HL-60/S4 treated with retinoic acid at 250 ng/mL for 4 days and 3 days (cell line): Measurements from ENCODE around the gene HPF1.
"Not testable (repeated sequence)": the region's sequence is repeated elsewhere in the genome, so short reads cannot be mapped to it uniquely, and the experiment has no call there.

Experiments used
- in situ Hi-C: fragments of 300-500 bp; cut with MboI; formaldehyde crosslinking; loops from 2 replicates; pipeline ENCODE4 v1.7.0; 2022; ENCODE audit warnings: low sequenced_read_pairs

The HPF1 gene

DNA sequence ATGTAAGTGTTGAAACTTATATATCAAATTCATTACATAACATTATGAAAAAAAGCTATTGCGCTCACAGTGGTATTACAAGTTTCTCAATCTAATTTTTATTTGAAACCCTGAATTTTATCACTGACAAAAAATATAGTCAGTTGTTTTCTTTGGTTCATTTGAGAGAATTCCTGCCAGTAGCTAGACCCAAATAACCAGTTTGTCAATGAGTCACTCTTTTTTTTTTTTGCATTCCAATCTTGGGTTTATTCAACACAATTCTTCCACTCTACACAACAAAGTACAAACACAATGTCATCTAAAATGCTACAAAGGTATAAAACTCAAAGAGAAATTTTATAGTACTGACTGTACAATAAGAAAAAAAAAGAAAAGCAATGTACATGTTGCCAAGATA is 13.1 kb downstream of the HPF1 start:
- in situ Hi-C loops, result no loop called here

DNA sequence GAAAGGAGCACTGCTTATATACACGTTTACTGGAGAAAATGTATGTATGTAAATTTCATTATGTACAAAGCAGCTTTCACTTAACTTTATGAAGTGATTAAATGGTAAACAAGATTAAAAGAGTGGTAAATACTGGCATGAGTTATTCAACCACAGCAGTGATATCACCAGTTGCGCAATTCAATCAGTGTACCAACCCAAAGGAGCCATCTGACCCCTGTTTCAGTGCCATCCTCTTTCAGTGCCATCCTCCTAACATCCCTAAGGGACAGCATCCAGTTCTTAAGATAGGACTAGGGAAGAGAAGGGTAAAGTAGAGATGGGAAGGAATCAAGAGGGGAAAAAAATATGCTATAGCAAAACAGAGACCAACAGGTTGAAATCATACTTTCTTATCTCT is 16.2 kb downstream of the HPF1 start:
- in situ Hi-C loops, result no loop called here

DNA sequence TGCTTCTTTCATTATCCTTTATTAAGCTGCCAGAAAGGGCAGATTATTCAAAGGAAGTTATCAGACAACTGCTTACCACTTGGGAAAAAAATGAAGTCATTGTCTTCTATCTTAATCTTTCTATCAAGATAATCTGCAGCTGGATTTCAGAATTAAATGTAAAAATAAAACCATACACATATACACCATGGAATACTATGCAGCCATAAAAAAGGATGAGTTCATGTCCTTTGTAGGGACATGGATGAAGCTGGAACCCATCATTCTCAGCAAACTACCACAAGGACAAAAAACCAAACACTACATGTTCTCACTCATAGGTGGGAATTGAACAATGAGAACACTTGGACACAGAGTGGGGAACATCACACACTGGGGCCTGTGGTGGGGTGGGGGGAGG is 19.1 kb downstream of the HPF1 start:
- in situ Hi-C loops, result not testable (repeated sequence)

DNA sequence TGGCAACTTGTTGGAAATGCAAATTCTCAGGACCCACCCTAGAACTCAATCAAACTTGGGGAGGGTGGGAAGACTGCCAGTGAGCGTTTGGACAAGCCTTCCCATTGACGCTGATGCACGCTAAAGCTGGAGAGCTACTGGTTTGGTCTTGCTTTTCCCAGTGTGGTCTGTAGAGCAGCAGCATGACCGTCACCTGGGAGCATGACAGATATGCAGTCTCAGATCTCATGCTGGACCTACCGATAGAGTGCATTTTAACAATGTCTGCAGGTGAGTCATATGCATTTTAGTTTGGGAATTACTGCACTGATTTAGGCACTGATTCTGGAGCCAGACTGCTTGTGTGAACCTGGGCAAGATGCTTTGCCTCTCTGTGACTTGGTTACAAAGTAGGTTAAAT is 27.2 kb downstream of the HPF1 start:
- in situ Hi-C loops, result no loop called here

DNA sequence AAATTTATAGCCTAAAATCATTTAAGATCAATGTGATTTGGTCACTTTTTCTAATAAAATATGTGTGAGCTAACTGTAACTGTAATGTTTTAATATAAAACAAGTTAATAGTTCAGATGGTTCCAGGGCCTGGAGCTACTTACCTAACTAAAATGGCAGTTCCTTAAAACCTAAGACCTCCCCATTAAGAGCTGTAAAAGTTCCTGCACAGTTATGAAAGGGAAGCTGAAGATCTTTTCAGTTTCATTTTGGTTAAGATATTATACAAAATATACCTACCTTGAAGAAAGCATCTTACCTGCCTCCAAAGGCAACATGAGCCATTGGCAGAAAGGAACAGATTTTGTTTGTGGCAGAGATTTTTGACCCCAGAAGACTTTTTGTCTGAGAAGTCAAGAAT is 30.1 kb downstream of the HPF1 start:
- in situ Hi-C loops, result no loop called here

DNA sequence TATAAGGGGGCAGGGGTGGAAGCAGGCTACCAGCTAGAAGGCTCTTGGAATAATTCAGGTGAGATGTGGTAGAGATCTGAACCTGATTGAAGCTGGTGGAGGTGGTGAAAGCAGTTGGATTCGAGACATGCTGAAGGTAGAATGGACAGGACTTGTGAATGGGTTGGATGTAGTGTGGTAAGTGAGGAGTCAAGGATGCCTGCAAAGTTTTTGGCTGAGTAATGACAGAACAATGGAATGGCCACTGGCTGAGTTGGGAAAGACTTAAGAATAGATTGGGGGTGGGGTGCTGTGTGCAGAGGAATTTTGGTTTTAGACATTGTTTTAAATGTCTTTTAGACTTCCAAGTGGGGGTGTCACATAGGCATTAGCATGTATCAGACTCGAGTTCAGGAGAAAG is 33.5 kb downstream of the HPF1 start:
- in situ Hi-C loops, result no loop called here

DNA sequence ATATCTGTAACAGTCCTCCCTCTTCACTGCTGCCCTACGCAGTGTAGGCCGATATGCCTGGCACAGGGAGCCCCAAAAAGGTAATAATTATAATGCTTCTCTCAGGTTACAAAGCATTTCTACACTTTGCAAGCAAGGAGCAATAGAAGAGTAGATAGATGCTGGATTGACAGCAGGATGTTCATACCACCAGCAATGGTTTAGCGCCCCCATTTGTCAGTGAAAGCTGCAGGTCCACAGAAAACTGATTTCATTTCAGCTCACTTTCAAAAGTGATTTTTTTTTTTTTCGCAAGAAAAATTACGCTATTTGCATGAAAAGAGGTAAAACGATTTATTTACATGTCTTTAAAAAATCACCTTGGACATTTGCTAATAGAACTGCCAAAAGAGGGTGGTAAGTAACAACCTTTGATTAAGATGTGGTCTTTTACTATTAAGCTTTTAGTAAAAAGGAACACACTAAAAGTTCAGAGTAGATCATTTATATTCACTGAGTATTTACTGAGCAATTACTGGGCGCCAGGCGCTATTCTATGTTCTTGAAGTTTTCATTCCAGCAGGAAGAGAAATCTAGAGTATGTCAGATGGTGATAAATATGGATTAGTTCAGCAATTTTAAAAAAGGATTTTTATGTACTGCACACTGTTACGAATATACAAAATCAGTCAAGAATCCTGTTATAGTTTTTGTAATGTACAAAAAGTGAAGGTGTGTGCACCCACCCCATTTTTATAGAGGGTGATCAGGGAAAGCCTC is 34.4 kb downstream of the HPF1 start:
- in situ Hi-C loops, result no loop called here

DNA sequence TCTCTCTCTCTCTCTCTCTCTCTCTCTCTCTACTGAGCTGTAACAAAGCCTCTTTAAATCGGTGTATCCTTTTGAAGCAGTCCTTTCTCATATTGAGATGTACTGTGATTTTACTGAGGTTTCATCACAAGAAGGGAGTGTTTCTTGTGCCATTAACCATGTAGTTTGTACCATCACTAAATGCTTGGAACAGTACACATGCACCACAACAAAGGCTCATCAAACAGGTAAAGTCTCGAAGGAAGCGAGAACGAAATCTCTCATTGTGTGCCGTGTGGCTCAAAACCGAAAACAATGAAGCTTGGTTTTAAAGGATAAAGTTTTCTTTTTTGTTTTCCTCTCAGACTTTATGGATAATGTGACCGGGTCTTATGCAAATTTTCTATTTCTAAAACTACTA is 37.2 kb downstream of the HPF1 start:
- in situ Hi-C loops, result no loop called here

DNA sequence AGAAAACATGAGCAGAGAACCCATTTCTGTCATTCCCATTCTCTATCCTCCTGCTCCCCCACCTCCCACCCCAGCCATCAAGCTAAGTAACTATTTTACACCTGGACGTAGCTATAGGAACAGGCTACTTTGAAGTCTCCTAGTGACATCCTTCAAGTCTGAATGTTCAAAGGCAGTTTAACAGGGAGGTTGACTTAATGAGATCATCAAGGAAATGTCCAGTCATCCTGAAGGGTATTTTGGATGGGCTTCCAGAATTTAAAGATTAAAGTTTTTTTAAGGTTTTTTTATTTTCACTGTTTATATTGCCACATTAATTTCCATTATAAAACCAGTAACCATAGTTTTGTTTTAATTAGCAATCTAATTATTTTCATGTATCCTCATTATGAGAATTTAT is 41.1 kb downstream of the HPF1 start:
- in situ Hi-C loops, result no loop called here

DNA sequence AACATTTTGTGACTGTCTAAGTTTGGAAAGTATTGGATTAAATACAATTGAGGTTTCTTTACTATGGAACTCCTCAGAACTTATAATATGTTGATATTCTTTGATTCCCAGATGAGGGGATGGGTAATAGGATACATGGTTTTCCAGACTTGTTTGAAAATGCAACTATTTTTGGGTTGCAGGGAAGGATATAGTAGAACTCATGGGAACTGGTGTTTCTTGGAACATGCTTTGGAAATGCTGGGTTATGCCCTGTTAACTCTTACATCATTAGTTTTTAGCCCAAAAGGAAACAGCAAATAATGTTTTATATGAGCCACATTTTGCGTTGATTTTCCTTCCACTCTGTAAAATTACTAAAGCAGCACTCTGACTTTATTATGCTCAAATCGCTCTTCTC is 41.9 kb downstream of the HPF1 start:
- in situ Hi-C loops, result no loop called here

DNA sequence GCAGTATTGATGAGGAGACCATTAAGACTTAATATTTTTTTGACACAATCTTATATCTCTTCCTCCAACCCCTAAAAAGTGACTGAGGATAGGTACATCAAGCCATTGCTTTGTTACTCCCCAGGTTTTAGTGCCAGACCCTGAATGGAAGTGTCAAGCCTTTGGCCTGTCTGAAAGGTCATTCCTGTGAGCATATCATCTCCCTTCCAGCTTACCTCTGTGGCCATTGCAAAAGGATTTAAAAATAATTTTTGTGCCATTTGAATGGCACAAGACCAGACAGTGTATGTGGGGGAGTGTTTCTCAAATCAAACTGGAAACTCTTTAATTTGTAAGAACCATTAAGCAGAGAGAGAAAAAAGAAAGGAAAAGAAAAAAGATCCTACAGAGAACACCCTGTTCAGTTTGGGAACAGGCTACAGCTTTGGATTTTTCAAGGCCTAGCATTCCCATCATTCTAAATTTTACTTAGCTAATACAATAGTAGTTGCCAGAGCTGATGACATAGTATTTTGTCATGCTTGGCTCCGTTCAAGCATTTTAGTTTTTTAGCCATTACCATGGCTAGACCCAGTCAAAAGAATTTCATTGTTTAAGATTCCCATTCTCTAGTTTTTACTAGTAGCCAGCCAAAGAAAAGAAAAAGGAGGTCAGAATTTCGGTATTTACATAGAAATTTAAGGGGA is 49.6 kb downstream of the HPF1 start:
- in situ Hi-C loops, result no loop called here

DNA sequence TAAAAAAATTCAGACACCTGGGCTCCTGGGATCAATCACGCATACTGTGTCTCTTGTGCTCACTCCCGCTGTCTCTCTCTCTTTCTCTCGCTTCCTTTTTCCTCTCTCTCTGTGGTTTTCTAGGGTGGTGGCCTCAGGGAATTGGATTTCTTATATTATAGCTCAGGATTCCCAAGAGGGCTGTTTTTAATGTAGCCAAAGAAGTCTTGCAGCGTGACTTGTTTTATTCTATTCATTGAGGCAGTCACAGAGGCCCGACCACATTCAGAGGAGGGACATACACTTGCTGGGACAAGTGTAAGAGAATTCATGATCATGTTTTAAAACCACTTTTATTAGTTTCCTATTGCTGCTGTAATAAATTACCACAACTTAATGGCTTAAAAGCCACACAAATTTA is 59.4 kb downstream of the HPF1 start:
- in situ Hi-C loops, result no loop called here

DNA sequence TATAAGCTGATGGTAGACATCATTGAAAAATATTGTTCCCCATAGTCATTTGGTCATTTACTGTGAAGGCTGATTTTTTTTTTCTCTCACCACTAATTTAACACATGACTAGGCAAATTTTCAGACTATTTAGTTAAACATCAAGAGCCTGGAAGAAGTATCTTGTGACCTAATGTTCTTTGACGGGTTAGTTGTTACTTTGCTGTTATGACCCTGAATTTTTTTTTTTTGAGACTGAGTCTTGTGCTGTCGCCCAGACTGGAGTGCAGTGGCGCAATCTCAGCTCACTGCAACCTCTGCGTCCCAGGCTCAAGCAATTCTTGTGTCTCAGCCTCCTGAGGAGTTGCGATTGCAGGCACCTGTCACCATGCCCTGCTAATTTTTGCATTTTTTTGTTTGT is 67.0 kb downstream of the HPF1 start:
- in situ Hi-C loops, result no loop called here

DNA sequence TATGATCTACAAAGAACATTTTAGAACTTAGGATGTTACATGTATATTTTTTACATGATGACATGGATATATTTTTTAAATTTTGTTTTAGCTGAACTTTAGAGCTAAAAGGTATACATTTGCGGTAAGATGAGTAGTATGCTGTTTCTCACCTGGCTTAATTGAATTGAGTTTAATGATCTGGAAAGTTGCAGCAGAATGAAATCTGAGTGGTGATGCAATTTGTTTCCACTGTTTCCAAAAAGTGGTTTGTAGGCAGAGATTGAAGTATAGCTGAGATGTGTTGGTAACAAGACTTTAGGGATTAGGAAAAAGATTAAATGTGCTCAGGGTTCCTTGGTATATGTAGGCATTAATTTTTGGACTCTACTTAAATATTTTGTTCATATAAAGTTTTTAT is 68.1 kb downstream of the HPF1 start:
- in situ Hi-C loops, result no loop called here

DNA sequence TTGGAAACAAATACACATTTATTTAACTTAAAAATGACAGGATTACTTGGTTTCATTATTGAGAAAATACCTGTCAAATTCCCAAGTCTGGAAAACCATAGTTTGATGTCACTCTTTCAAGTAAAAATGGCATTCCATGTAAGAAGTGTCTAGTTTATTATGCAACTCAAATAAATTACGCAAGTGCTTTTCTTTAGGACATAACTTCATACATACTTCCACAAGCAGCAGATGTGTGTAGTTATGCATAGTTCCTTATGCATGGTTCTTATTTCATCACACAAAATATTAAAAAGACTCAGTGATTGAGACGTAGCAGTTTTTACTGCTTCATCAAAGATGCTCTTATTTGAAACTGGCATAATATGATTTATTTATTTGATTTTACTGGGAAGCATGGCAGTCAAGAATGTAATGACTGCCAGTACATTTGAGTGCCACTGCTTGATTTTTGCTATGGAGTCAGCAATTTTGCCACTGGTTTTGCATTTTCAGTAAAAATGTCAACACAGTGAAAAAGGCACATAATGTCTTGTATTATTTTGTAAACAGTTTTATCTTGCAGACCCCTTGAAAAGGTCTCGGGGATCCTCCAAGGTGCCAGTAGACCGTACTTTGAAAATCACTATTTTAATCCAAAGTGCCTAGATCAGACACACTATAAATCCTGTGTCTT is 75.2 kb downstream of the HPF1 start:
- in situ Hi-C loops, result no loop called here
